ENCODE measurements around the gene LZIC. TPM values are rescaled to one million over a fixed set of nuclear protein-coding genes. Genes with fewer than 3 reads are reported as not detected.
A peak's percentile ranks its signal among the peaks of the same experiment; 100 is the strongest.

LZIC gene
- total and polyA plus RNA-seq, 2 of the 13 experiments (the other 11 are each of a cell fraction or from before 2014, with no cell fraction given), result 25.2 to 71.8 TPM

DNA sequence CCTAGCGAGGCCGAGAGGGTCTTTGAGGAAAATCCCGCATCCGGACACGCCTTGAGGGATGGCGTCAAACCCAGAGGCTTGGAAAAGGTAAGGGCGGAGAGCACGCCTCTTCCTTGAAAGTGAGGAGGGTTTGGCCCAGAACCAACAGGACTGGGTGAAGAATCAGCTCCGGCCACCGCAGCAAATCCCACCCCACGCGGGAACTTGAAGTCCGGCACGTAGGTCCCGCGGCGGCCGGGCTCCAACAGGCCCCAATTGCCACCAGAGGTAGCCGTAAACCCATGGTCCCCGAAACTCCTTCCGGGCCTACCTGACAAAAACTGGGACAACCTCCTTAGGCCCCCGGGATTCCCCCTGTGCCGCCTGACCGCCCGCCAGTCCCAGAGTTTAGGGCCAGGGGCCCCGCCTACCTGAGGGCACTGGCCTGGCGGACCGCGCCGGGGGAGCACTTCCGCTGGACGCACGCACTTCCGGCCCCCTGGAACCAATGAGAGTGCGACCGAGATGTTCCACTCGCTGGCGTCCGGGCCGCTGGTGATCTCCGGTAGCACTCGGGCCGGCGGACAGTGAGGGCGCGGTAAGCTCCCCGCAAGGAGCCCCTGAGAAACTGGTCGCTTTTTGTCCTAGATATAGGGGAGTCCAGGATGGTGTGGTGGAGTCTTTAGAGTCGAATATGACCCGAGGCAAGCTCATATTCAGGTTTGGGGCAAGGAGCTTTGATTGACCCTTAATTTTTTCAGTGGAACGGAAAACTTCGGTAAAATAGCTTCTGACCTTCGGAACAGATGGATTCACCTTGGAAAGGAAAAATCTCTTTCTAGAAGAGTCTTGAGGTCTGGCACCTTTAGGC is at the start of gene LZIC, which contains the start of gene NMNAT1 (continued):
- no peak for TF ChIP-seq DPF2 (CRISPR knock-in tag; IDR thresholded peaks at IDR 0.05; ENCODE audit: borderline replicate concordance, low read depth)
- TF ChIP-seq SMAD1 (CRISPR knock-in tag; IDR thresholded peaks at IDR 0.05; ENCODE audit: borderline replicate concordance, low read depth), result peak; percentile 69; the same call in 1 of the 2 replicates
- no peak for TF ChIP-seq PLRG1 (conservative IDR thresholded peaks at IDR 0.05)
- no peak for TF ChIP-seq ZNF432 (CRISPR knock-in tag; IDR thresholded peaks at IDR 0.05; ENCODE audit: borderline replicate concordance)
- TF ChIP-seq, protein P1, sequence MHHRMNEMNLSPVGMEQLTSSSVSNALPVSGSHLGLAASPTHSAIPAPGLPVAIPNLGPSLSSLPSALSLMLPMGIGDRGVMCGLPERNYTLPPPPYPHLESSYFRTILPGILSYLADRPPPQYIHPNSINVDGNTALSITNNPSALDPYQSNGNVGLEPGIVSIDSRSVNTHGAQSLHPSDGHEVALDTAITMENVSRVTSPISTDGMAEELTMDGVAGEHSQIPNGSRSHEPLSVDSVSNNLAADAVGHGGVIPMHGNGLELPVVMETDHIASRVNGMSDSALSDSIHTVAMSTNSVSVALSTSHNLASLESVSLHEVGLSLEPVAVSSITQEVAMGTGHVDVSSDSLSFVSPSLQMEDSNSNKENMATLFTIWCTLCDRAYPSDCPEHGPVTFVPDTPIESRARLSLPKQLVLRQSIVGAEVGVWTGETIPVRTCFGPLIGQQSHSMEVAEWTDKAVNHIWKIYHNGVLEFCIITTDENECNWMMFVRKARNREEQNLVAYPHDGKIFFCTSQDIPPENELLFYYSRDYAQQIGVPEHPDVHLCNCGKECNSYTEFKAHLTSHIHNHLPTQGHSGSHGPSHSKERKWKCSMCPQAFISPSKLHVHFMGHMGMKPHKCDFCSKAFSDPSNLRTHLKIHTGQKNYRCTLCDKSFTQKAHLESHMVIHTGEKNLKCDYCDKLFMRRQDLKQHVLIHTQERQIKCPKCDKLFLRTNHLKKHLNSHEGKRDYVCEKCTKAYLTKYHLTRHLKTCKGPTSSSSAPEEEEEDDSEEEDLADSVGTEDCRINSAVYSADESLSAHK (CRISPR knock-in tag; IDR thresholded peaks at IDR 0.05; ENCODE audit: borderline replicate concordance), result no peak; the same call in 1 of the 2 replicates
- TF ChIP-seq, protein P2, sequence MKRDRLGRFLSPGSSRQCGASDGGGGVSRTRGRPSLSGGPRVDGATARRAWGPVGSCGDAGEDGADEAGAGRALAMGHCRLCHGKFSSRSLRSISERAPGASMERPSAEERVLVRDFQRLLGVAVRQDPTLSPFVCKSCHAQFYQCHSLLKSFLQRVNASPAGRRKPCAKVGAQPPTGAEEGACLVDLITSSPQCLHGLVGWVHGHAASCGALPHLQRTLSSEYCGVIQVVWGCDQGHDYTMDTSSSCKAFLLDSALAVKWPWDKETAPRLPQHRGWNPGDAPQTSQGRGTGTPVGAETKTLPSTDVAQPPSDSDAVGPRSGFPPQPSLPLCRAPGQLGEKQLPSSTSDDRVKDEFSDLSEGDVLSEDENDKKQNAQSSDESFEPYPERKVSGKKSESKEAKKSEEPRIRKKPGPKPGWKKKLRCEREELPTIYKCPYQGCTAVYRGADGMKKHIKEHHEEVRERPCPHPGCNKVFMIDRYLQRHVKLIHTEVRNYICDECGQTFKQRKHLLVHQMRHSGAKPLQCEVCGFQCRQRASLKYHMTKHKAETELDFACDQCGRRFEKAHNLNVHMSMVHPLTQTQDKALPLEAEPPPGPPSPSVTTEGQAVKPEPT (CRISPR knock-in tag; IDR thresholded peaks at IDR 0.05; ENCODE audit: low read depth), result no peak; the same call in 1 of the 2 replicates
- TF ChIP-seq, protein P3, sequence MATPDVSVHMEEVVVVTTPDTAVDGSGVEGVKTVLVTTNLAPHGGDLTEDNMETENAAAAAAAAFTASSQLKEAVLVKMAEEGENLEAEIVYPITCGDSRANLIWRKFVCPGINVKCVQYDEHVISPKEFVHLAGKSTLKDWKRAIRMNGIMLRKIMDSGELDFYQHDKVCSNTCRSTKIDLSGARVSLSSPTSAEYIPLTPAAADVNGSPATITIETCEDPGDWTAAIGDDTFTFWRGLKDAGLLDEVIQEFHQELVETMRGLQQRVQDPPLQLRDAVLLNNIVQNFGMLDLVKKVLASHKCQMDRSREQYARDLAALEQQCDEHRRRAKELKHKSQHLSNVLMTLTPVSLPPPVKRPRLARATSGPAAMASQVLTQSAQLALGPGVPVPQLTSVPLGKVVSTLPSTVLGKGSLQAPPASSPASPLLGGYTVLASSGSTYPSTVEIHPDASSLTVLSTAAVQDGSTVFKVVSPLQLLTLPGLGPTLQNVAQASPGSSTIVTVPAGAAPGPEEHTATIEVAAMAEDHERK (CRISPR knock-in tag; IDR thresholded peaks at IDR 0.05; ENCODE audit: low read depth), result peak; percentile 93
- peak; percentile 84 for TF ChIP-seq HOXA5 (CRISPR knock-in tag; IDR thresholded peaks at IDR 0.05)
- peak; percentile 51; the same call in 1 of the 2 replicates for TF ChIP-seq HNF4G (IDR thresholded peaks at IDR 0.05; ENCODE audit: borderline replicate concordance, low read depth, low read length)
- TF ChIP-seq HNF4G (CRISPR knock-in tag; IDR thresholded peaks at IDR 0.05; ENCODE audit: borderline replicate concordance, low read depth), result peak; percentile 32; the same call in 1 of the 2 replicates
- TF ChIP-seq KDM6A (CRISPR knock-in tag; IDR thresholded peaks at IDR 0.05; ENCODE audit: low read depth), result no peak
- peak; percentile 90 for TF ChIP-seq ZNF543 (CRISPR knock-in tag; IDR thresholded peaks at IDR 0.05)
- TF ChIP-seq NFKBIZ (CRISPR knock-in tag; IDR thresholded peaks at IDR 0.05), result no peak; the same call in 1 of the 2 replicates
- TF ChIP-seq NR1H2 (CRISPR knock-in tag; IDR thresholded peaks at IDR 0.05; ENCODE audit: borderline replicate concordance, low read depth), result peak; percentile 82; the same call in 1 of the 2 replicates
- peak; percentile 19; the same call in 1 of the 2 replicates for TF ChIP-seq STAG1 (CRISPR knock-in tag; IDR thresholded peaks at IDR 0.05)
- peak; percentile 76; the same call in 1 of the 2 replicates for TF ChIP-seq GTF2F1 (IDR thresholded peaks at IDR 0.05; ENCODE audit: low read length)
- TF ChIP-seq, protein P4, sequence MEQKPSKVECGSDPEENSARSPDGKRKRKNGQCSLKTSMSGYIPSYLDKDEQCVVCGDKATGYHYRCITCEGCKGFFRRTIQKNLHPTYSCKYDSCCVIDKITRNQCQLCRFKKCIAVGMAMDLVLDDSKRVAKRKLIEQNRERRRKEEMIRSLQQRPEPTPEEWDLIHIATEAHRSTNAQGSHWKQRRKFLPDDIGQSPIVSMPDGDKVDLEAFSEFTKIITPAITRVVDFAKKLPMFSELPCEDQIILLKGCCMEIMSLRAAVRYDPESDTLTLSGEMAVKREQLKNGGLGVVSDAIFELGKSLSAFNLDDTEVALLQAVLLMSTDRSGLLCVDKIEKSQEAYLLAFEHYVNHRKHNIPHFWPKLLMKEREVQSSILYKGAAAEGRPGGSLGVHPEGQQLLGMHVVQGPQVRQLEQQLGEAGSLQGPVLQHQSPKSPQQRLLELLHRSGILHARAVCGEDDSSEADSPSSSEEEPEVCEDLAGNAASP (CRISPR knock-in tag; IDR thresholded peaks at IDR 0.05; ENCODE audit: borderline replicate concordance), result peak; percentile 59; the same call in 1 of the 2 replicates
- TF ChIP-seq RFX1 (IDR thresholded peaks at IDR 0.05), result no peak
- TF ChIP-seq RBAK (CRISPR knock-in tag; IDR thresholded peaks at IDR 0.05), result no peak
- no peak for TF ChIP-seq ZNF496 (CRISPR knock-in tag; IDR thresholded peaks at IDR 0.05; ENCODE audit: insufficient replicate concordance)
- peak; percentile 87; the same call in 1 of the 2 replicates for TF ChIP-seq NFKB2 (CRISPR knock-in tag; IDR thresholded peaks at IDR 0.05; ENCODE audit: borderline replicate concordance)
- TF ChIP-seq MTF1 (CRISPR knock-in tag; IDR thresholded peaks at IDR 0.05), result 0 out of 2 replicates have a peak, but pooled peaks have one; percentile 36
- peak; percentile 96 for TF ChIP-seq THAP11 (CRISPR knock-in tag; IDR thresholded peaks at IDR 0.05)
